AG04449 (cell line): ENCODE measurements around the gene PCCA.

Experiments
- CTCF ChIA-PET: fragments of 350-600 bp; formaldehyde crosslinking; extraction: SDS; loops from one replicate; lab custom pipeline; 2021; ENCODE audit warnings: antibody characterized with exemption; lab: Yijun Ruan, JAX
- POLR2A ChIA-PET: fragments of 400-600, 350-600 bp; formaldehyde crosslinking; extraction: SDS; loops from one replicate; lab custom pipeline; 2020; ENCODE audit warnings: antibody characterized with exemption, inconsistent platforms; lab: Yijun Ruan, JAX
- DNase-seq: peaks from one replicate; pipeline ENCODE4 v3.0.0-alpha.2; 2010; ENCODE audit warnings: low read depth, low spot score
- H3K4me3 ChIP-seq: 2 replicates; pipeline ENCODE4 v1.5.1; 2011; ENCODE audit warnings: low read depth, mild to moderate bottlenecking, control low read depth, low read length
- CTCF ChIP-seq: IDR thresholded peaks from one replicate; pipeline ENCODE4 v1.5.1; 2011; ENCODE audit warnings: mild to moderate bottlenecking, moderate library complexity, low read length, control low read depth, inconsistent platforms; ENCODE audit not compliant: insufficient read depth; ENCODE audit errors: missing control alignments

The PCCA gene

GRCh38 chr13:100323937-100324336 lies 235.0 kb downstream of the PCCA start:
- POLR2A ChIA-PET, result no interaction called here
- DNase-seq, result no peak
- CTCF ChIA-PET, result no interaction called here
- H3K4me3 ChIP-seq, result no peak overlapping the region
- no peak for TF ChIP-seq CTCF

- TF ChIP-seq CTCF, result no peak
- POLR2A ChIA-PET, result no interaction called here
- H3K4me3 ChIP-seq, result no peak overlapping the region
- DNase-seq, result no peak
- CTCF ChIA-PET, result no interaction called here
Observed at GRCh38 chr13:100330662-100331061, 241.8 kb downstream of the PCCA start.

DNA sequence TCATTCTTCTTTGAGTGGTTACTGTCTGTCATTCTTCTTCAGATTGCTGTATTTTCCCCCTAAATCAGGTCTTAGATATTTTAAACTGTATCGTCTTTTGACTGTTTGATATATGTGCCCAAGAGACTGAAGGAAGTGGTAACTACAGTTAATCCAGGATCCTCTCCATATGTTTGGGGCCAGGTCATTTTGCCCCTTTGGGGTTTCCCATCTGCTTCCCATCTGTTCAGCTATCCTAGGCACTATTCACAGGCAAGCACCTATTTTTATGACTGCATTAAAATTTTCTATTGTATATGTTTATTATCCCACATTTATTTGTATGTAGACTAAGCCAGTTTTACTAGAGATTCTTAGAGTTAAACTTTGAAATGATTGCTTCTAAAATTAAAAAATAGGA lies 244.2 kb downstream of the PCCA start:
- no peak for TF ChIP-seq CTCF
- POLR2A ChIA-PET, result no interaction called here
- no peak overlapping the region for H3K4me3 ChIP-seq
- CTCF ChIA-PET, result no interaction called here
- no peak for DNase-seq

DNA sequence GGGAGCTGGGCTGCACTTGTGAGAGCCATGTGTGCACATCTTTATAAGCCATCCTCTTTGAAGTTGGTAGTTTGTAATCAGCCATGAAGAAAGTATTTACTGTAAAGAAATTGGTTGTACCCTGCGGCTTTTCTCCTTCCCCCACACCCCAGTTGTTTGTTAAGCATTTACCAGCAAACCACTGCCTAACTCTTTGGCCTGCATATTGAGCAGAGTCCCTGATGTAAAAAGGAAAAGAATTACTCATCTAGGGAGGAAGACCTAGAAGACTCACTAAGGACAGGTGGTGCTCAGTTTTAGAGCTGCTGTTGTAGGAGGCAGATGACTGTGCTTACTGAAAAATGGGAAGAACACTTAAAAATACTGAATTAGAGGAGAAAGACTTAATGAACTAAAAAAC lies 245.3 kb downstream of the PCCA start:
- ChIA-PET CTCF (no interaction called here), POLR2A (no interaction called here)
- no peak overlapping the region for H3K4me3 ChIP-seq
- no peak for DNase-seq
- TF ChIP-seq CTCF, result no peak

GRCh38 chr13:100336795-100337516 lies 248.1 kb downstream of the PCCA start:
- DNase-seq, result no peak
- no peak overlapping the region for H3K4me3 ChIP-seq
- ChIA-PET POLR2A (no interaction called here), CTCF (interaction anchor here (1.7 kb wide), 1 partner anchor 21 kb away, joined by 5 read pairs; no protein-coding TSS in a partner anchor)
- no peak for TF ChIP-seq CTCF

DNA sequence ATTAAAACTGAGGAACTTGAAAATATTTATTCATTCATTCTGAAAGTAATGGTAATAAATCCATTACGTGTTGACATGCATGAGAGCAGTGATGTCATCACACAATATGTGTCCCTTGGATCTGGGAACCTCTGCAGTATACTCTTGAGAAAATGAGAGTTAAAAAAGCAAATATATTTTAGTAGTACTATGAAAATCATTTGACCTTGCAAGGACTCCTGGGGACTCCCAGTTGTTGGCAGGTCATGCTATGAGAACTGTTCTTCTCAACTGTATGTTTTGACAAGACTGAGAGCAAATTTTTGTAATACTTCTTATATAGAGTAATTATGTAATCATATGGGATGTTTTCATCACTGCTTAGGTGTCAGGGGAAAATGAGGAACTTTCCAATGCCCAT lies 249.4 kb downstream of the PCCA start:
- CTCF ChIA-PET, result interaction anchor here (1.7 kb wide), 1 partner anchor 20 kb away, joined by 5 read pairs; no protein-coding TSS in a partner anchor
- no peak overlapping the region for H3K4me3 ChIP-seq
- DNase-seq, result no peak
- POLR2A ChIA-PET, result no interaction called here
- TF ChIP-seq CTCF, result no peak
